GM18520 (cell line): ENCODE data around the gene SLC1A3.

Experiments
- ATAC-seq: cut with Tn5 transposase; IDR thresholded peaks from one replicate; pipeline ENCODE4 v1.9.1; 2021; ENCODE audit not compliant: unreplicated experiment

Gene SLC1A3

GRCh38 chr5:36599986-36600779, 6.2 kb upstream of the SLC1A3 start:
- ATAC-seq: no peak

GRCh38 chr5:36600917-36601527, 5.4 kb upstream of the SLC1A3 start:
- ATAC-seq: no peak

- no peak for ATAC-seq
These were observed 3.6 kb upstream of the SLC1A3 start for GRCh38 chr5:36602704-36603321.

- ATAC-seq: no peak
These were observed 1.2 kb upstream of the SLC1A3 start for GRCh38 chr5:36605241-36605640.

GRCh38 chr5:36606036-36606427, 374 bp upstream of the SLC1A3 start:
- no peak for ATAC-seq

GRCh38 chr5:36607114-36607571, 737 bp downstream of the SLC1A3 start:
- ATAC-seq: no peak

- no peak for ATAC-seq
These were observed 1.7 kb downstream of the SLC1A3 start for GRCh38 chr5:36607838-36608783.

GRCh38 chr5:36610621-36611020, 4.2 kb downstream of the SLC1A3 start:
- no peak for ATAC-seq

GRCh38 chr5:36611520-36612274, 5.3 kb downstream of the SLC1A3 start:
- ATAC-seq: no peak

GRCh38 chr5:36613241-36613640, 6.8 kb downstream of the SLC1A3 start:
- no peak for ATAC-seq

GRCh38 chr5:36613771-36614656, 7.6 kb downstream of the SLC1A3 start:
- ATAC-seq: no peak

GRCh38 chr5:36614657-36615308, 8.4 kb downstream of the SLC1A3 start:
- no peak for ATAC-seq

GRCh38 chr5:36619012-36619635, 12.7 kb downstream of the SLC1A3 start:
- no peak for ATAC-seq

- ATAC-seq: no peak
These were observed 15.6 kb downstream of the SLC1A3 start for GRCh38 chr5:36621985-36622384.

- ATAC-seq: no peak
These were observed 17.4 kb downstream of the SLC1A3 start for GRCh38 chr5:36623832-36624231.

- ATAC-seq: no peak
These were observed 17.9 kb downstream of the SLC1A3 start for GRCh38 chr5:36624277-36624676.

- no peak for ATAC-seq
These were observed 22.3 kb downstream of the SLC1A3 start for GRCh38 chr5:36628695-36629094.

- ATAC-seq: no peak
These were observed 23.3 kb downstream of the SLC1A3 start for GRCh38 chr5:36629729-36630128.
